GM19023 (cell line): Measurements from ENCODE around the gene CFAP58.

Experiments used
- ATAC-seq: cut with Tn5 transposase; IDR thresholded peaks from one replicate; pipeline ENCODE4 v1.9.1; 2021; ENCODE audit warnings: mild to moderate bottlenecking, moderate library complexity; ENCODE audit not compliant: unreplicated experiment

The CFAP58 gene

GRCh38 chr10:104472957-104473745 is 119.5 kb downstream of the CFAP58 start:
- no peak for ATAC-seq

- ATAC-seq = no peak
Observed at GRCh38 chr10:104478380-104478779, 124.7 kb downstream of the CFAP58 start.

- no peak for ATAC-seq
Observed at GRCh38 chr10:104479906-104480593, 126.4 kb downstream of the CFAP58 start.

DNA sequence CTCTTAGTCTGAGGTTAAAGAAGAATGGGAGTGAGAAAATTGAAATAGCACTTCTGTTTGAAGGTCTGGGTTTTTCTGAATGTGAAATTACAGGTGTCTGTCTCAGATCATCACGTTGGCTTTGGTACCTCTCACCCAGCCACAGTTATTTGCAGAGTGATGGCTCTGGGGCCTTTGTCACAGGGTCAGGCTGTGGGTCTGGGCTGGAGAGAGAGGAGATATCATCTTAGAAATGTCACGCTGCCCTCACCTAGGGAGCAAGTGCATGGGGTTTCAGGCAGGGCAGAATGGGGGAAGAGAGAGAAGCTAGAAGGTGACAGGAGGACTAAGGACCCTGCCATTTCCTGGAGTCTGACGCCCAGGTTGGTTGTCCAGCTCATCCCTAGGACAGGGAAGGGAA is 127.2 kb downstream of the CFAP58 start:
- no peak for ATAC-seq

DNA sequence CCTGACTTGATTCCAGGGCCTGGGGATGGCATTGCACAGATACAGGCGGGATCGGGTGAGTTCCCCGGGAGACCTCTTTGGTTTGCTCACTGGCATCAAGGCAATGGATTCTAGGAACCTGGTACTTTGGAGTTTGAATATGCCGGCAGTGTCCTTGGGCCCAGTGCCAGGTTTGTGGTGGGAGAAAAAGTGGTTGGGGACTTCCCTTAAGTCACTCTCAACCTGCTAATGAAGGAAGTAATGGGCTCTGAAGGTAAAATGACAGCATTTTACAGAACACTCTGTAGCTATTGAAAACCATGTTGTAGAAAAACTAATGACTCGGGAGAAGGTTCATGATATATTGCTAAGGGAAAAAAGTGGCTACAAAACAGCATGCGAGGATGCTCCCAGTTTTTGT is 129.9 kb downstream of the CFAP58 start:
- no peak for ATAC-seq

GRCh38 chr10:104485632-104486031 is 132.0 kb downstream of the CFAP58 start:
- no peak for ATAC-seq

GRCh38 chr10:104486803-104487202 is 133.2 kb downstream of the CFAP58 start:
- ATAC-seq = no peak

DNA sequence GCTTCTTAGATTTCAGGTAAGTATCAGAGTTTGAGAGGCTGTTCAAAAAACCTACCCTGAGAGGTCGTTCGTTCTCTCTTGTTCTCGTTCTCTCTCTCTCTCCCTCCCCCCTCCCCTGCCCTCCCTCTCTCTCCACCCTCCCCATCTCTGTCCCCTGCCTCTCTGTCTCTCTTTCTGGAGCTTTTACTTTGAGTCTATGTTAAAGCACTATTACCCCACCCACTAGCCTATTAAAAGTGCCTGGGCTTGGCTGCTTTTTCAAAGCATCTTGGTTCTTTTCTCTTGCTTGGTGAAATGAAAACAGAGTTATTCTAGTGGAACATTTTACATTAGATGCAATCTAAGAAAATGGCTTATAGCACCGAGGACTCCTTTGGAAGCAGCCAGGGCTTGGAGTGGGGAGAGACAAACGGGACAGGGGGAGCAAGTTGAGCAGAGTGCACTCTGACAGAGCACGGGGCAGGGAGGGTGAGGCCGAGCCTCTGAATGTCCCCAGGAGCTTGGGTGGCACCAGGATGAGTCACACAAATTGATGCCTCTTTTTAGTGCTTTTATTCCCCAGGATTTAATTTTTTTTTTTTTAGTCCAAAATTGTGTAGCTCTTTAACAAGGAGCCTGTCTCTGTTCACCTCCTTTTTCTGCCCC is 134.3 kb downstream of the CFAP58 start:
- no peak for ATAC-seq

- no peak for ATAC-seq
Observed at GRCh38 chr10:104488439-104488832, 134.8 kb downstream of the CFAP58 start.

DNA sequence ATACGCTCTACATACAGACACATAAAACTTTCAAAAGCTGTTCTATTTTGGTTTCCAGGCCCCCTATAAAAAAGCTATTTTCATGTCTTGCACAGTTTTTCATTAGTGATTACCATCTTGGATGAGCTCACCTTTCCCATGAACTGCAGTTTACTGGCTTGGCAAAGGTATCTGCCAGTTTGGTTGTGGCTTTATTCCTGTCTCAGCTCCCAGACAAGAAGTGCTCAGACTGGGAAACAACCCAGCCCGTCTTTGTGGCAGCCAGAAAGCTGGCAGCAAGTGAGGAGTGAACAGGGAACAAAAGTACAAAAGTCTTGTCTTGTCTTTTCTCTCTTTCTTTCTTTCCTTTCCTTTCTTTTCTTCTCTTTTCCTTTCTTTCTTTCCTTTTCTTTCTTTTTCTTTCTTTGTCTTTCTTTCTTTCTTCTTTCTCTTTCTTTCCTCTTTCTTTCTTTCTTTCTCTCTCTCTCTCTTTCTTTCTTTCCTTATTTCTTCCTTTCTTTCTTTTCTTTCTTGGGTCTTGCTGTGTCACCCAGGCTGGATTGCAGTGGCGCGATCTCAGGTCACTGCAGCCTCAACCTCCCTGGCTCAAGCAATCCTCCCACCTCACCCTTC is 138.8 kb downstream of the CFAP58 start:
- ATAC-seq = no peak

- ATAC-seq = no peak
Observed at GRCh38 chr10:104498347-104499081, 144.9 kb downstream of the CFAP58 start.

GRCh38 chr10:104501449-104501848 is 147.8 kb downstream of the CFAP58 start:
- no peak for ATAC-seq

- no peak for ATAC-seq
Observed at GRCh38 chr10:104501864-104502579, 148.4 kb downstream of the CFAP58 start.

- ATAC-seq = no peak
Observed at GRCh38 chr10:104502907-104503306, 149.3 kb downstream of the CFAP58 start.
